Transverse colon (tissue), 4 donors: Measurements from ENCODE around the gene ADK. TPM values are rescaled to one million over a fixed set of nuclear protein-coding genes. Genes with fewer than 3 reads are reported as not detected.

Experiments used
- DNase-seq: peaks from one replicate; pipeline ENCODE4 v3.0.0-alpha.2; 2019
- H3K27ac ChIP-seq, 4 donors: fragments of 200-600 bp; sonication (generic); 2 replicates each; pipeline ENCODE4 v1.5.1; 2016 to 2018; ENCODE audit warnings: inconsistent platforms in 4 of 4
- H3K27me3 ChIP-seq: fragments of 200-600 bp; sonication (generic); 2 replicates; pipeline ENCODE4 v1.5.1; 2017; ENCODE audit warnings: inconsistent platforms
- H3K36me3 ChIP-seq, 4 donors: fragments of 200-600 bp; sonication (generic); 2 replicates each; pipeline ENCODE4 v1.5.1; 2017 to 2019; ENCODE audit warnings: inconsistent platforms in 4 of 4
- H3K4me1 ChIP-seq, 4 donors: fragments of 200-600 bp; sonication (generic); 2 replicates each; pipeline ENCODE4 v1.5.1; 2017 to 2020; ENCODE audit warnings: inconsistent platforms in 4 of 4
- H3K4me3 ChIP-seq, 4 donors: fragments of 200-600 bp; sonication (generic); 1 replicate in 1 of 4; 2 replicates in 3 of 4; pipeline versions ENCODE4 v1.5.1 to v1.6.1; 2017 to 2019; ENCODE audit warnings: inconsistent platforms in 4 of 4
- H3K9me3 ChIP-seq, 2 donors: fragments of 200-600 bp; sonication (generic); 2 replicates each; pipeline ENCODE4 v1.5.1; 2017 to 2019; ENCODE audit warnings: inconsistent platforms in 2 of 2
- EP300 ChIP-seq: sonication (generic); formaldehyde crosslinking; IDR thresholded peaks from one replicate; pipeline ENCODE4 v1.6.1; 2017; ENCODE audit warnings: antibody characterized with exemption, low read depth
- POLR2A ChIP-seq: fragments of 450-650 bp; IDR thresholded peaks from one replicate; pipeline ENCODE4 v1.6.1; 2016; ENCODE audit warnings: antibody characterized with exemption, mild to moderate bottlenecking, moderate library complexity
- POLR2AphosphoS5 ChIP-seq, 3 donors: sonication (generic); formaldehyde crosslinking; IDR thresholded peaks; one replicate each; pipeline ENCODE4 v1.6.1; 2016; ENCODE audit warnings: antibody characterized with exemption in 3 of 3
- WGBS, 2 donors: methylation state at CpG; one replicate each; pipeline ENCODE4 v1.1.5; 2018; ENCODE audit warnings: low coverage in 1 of 2; 5-methylcytosine and 5-hydroxymethylcytosine counted together
- in situ Hi-C, 4 donors: fragments of 200-750 bp; cut with MboI; loops; one replicate each; pipeline versions ENCODE4 v1.15.0 to v1.15.1; 2017; ENCODE audit warnings: low sequenced_read_pairs in 3 of 4, low pct_ligation_motif_present in 1 of 4, low pct_unique_long_range_greater_than_20kb in 1 of 4
- intact Hi-C: fragments of 100-400 bp; cut with DNase I; formaldehyde crosslinking; loops from one replicate; pipeline ENCODE4 v1.15.1; 2023; ENCODE audit warnings: low total_unique reads
- total RNA-seq, 4 donors: library from RNA; depleted of rRNA; stranded (reverse); fragments of >200 nt; gene quantifications; one replicate each; pipeline ENCODE4 v1.1.0, GENCODE V29; 2016
- TF ChIP-seq, protein P1 (sequence below), 5 experiments: fragments of 200-600 bp in 3 of 5; fragments of 450-650 bp in 2 of 5; sonication (generic) in 3 of 5; IDR thresholded peaks; 1 replicate in 2 of 5; 2 replicates in 3 of 5; pipeline ENCODE4 v1.5.1; 2016 to 2017; ENCODE audit warnings: antibody characterized with exemption in 5 of 5, inconsistent platforms in 3 of 5, mild to moderate bottlenecking in 2 of 5, moderate library complexity in 1 of 5

Gene ADK
- total RNA-seq, 4 donors from 2014 or later = 6.8 to 25.2 (median 14.8) TPM

DNA sequence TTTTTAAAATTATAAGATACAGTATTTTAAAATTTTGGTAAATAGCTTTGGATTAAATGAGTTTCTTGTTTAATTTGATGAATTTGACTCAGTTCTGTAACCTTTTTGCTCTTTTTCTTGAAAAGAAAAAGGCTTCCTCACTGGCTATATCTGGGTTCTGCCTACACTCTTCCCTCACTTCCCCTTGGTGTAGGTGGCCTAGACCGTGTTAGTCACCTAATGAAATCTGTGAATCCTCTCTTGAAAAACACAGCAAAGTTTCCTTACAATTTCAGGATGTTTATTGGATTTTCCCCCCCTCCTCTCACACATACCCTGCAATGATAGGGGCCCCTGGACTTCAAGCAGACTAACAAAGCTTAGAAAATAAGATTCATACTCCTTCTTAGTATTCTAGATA lies 231.6 kb downstream of the ADK start:
- H3K27ac ChIP-seq = no peak overlapping the region
- in situ Hi-C loops (no loop called here), intact Hi-C loops (no loop called here)
- no peak for DNase-seq
- TF ChIP-seq POLR2AphosphoS5 (IDR thresholded peaks at IDR 0.05) = no peak
- no peak for TF ChIP-seq POLR2A
- TF ChIP-seq EP300 = no peak
- TF ChIP-seq, protein P1, sequence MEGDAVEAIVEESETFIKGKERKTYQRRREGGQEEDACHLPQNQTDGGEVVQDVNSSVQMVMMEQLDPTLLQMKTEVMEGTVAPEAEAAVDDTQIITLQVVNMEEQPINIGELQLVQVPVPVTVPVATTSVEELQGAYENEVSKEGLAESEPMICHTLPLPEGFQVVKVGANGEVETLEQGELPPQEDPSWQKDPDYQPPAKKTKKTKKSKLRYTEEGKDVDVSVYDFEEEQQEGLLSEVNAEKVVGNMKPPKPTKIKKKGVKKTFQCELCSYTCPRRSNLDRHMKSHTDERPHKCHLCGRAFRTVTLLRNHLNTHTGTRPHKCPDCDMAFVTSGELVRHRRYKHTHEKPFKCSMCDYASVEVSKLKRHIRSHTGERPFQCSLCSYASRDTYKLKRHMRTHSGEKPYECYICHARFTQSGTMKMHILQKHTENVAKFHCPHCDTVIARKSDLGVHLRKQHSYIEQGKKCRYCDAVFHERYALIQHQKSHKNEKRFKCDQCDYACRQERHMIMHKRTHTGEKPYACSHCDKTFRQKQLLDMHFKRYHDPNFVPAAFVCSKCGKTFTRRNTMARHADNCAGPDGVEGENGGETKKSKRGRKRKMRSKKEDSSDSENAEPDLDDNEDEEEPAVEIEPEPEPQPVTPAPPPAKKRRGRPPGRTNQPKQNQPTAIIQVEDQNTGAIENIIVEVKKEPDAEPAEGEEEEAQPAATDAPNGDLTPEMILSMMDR (IDR thresholded peaks at IDR 0.05) = no peak
- H3K4me1 ChIP-seq = no peaks in the 10 kb centered on the region
- no peaks in the 10 kb centered on the region for H3K36me3 ChIP-seq
- no peaks in the 10 kb centered on the region for H3K9me3 ChIP-seq
- H3K27me3 ChIP-seq = no peaks in the 10 kb centered on the region
- H3K4me3 ChIP-seq = no peak overlapping the region
- WGBS, 2 donors = 40 to 73% methylated on average over 1 of the region's 1 CpG

- Histone ChIP-seq H3K4me3 (no peak overlapping the region), H3K27me3 (no peaks in the 10 kb centered on the region), H3K9me3 (no peaks in the 10 kb centered on the region), H3K4me1 (no peaks in the 10 kb centered on the region), H3K36me3 (no peaks in the 10 kb centered on the region), H3K27ac (no peak overlapping the region)
- intact Hi-C loops (no loop called here), in situ Hi-C loops (no loop called here)
- TF ChIP-seq, protein P1 (IDR thresholded peaks at IDR 0.05) = no peak
- TF ChIP-seq POLR2A = no peak
- TF ChIP-seq POLR2AphosphoS5 (IDR thresholded peaks at IDR 0.05) = no peak
- no peak for TF ChIP-seq EP300
- DNase-seq = no peak
These were observed 232.6 kb downstream of the ADK start for GRCh38 chr10:74383642-74384041.

DNA sequence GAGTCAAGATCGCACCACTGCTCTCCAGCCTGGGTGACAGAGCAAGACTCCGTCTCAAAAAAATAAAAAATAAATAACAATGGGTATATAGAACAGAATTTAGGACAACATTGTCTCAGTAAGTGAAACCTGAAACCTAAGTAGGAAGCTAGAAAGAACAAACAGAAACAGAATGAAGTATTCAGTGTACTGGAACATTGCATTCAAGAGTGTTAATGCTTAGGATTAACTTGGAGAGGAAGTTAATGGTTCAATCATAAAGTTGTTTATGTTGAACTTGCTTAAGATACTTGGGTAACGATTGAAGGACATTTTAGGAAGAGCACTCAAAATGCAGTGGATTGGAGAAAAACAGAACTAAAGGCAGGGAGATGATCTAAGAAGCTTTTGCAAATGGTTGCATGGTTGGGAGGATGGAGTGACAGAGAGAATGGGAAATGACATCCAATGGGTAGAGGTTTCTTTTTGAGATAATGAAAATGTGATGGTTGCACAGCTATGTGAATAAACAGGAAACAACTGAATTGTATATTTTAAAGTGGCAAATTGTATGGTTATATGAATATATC lies 233.7 kb downstream of the ADK start:
- intact Hi-C loops = no loop called here

DNA sequence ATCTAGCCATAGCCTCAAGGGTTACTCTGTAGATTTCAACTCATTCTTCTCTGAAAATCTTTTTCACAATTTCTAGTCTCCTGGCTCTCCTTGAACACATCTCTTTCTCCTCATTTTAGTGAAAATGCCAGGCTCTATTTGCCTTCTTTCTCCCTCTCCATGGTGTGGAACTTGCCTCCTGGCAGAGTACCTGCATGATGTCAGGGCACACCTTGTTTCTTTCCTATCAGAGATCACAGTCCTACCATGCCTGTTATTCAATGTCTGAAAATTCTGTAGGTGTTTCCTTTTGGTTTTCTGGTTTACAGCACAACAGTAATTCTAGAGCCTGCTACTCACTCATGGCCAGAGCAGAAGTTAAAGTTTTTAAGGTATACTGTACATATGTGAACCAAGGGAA lies 237.8 kb downstream of the ADK start:
- no peak overlapping the region for H3K27ac ChIP-seq
- no peaks in the 10 kb centered on the region for H3K9me3 ChIP-seq
- in situ Hi-C loops = no loop called here
- H3K4me3 ChIP-seq = no peak overlapping the region
- no peak for DNase-seq
- H3K36me3 ChIP-seq = no peaks in the 10 kb centered on the region
- no peaks in the 10 kb centered on the region for H3K27me3 ChIP-seq
- intact Hi-C loops = no loop called here
- TF ChIP-seq EP300 = no peak
- TF ChIP-seq, protein P1 (IDR thresholded peaks at IDR 0.05) = no peak
- no peak for TF ChIP-seq POLR2AphosphoS5 (IDR thresholded peaks at IDR 0.05)
- TF ChIP-seq POLR2A = no peak
- H3K4me1 ChIP-seq = no peaks in the 10 kb centered on the region

More for the DNA sequence above, 233.7 kb downstream of the ADK start:
- WGBS, 2 donors = 72 to 94% methylated on average over 3 of the region's 3 CpGs
- Histone ChIP-seq H3K4me1 (no peaks in the 10 kb centered on the region), H3K4me3 (no peak overlapping the region), H3K9me3 (no peaks in the 10 kb centered on the region), H3K27ac (no peak overlapping the region), H3K27me3 (no peaks in the 10 kb centered on the region), H3K36me3 (no peaks in the 10 kb centered on the region)
- TF ChIP-seq, protein P1 (IDR thresholded peaks at IDR 0.05) = no peak
- TF ChIP-seq EP300 (no peak), POLR2A (no peak), POLR2AphosphoS5 (IDR thresholded peaks at IDR 0.05) (no peak)
- in situ Hi-C loops = no loop called here
- no peak for DNase-seq
